GM12891 (cell line): Measurements from ENCODE around the gene HSPBP1.
A peak's percentile ranks its signal among the peaks of the same experiment; 100 is the strongest.

Experiments
- DNase-seq: peaks from one replicate; pipeline ENCODE4 v3.0.0; 2011; ENCODE audit warnings: low spot score; ENCODE audit not compliant: insufficient read length
- FAIRE-seq: peaks from 2 replicates; lab custom pipeline; 2011; peaks lifted over from hg19 to GRCh38; lab: Jason Lieb, UNC
- PAX5 ChIP-seq: IDR thresholded peaks from 2 replicates; pipeline ENCODE4 v1.6.1; 2011; ENCODE audit warnings: low read length, moderate library complexity, mild to moderate bottlenecking; ENCODE audit not compliant: insufficient read depth, severe bottlenecking
- POLR2A ChIP-seq: IDR thresholded peaks from 2 replicates; pipeline ENCODE4 v1.6.1; 2011; ENCODE audit warnings: low read depth, low read length, control low read depth
- POLR2AphosphoS5 ChIP-seq: IDR thresholded peaks from 2 replicates; pipeline ENCODE4 v1.6.1; 2011; ENCODE audit warnings: low read depth, low read length, control low read depth
- POU2F2 ChIP-seq: IDR thresholded peaks from 2 replicates; pipeline ENCODE4 v1.6.1; 2011; ENCODE audit warnings: low read depth, mild to moderate bottlenecking, control low read depth, low read length, moderate library complexity
- SPI1 ChIP-seq: IDR thresholded peaks from 2 replicates; pipeline ENCODE4 v1.6.1; 2011; ENCODE audit warnings: low read depth, low read length, control low read depth
- TAF1 ChIP-seq: IDR thresholded peaks from 2 replicates; pipeline ENCODE4 v1.6.1; 2011; ENCODE audit warnings: low read depth, low read length, control low read depth

The HSPBP1 gene

GRCh38 chr19:55256562-55257460 is 23.1 kb downstream of the HSPBP1 start:
- TF ChIP-seq PAX5, result no peak
- TF ChIP-seq POLR2A, result no peak
- no peak for TF ChIP-seq POU2F2
- TF ChIP-seq POLR2AphosphoS5, result no peak
- TF ChIP-seq SPI1, result no peak
- no peak for TF ChIP-seq TAF1
- DNase-seq, result no peak
- FAIRE-seq, result peak; percentile 66

GRCh38 chr19:55255618-55256423 is 24.1 kb downstream of the HSPBP1 start:
- no peak for TF ChIP-seq POLR2AphosphoS5
- no peak for TF ChIP-seq TAF1
- TF ChIP-seq PAX5, result peak; percentile 93
- TF ChIP-seq POU2F2, result no peak
- 0 out of 2 replicates have a peak, but pooled peaks have one; percentile 21 for TF ChIP-seq POLR2A
- peak; percentile 35; the same call in 1 of the 2 replicates for TF ChIP-seq SPI1
- peak; percentile 77 for FAIRE-seq
- no peak for DNase-seq

DNA sequence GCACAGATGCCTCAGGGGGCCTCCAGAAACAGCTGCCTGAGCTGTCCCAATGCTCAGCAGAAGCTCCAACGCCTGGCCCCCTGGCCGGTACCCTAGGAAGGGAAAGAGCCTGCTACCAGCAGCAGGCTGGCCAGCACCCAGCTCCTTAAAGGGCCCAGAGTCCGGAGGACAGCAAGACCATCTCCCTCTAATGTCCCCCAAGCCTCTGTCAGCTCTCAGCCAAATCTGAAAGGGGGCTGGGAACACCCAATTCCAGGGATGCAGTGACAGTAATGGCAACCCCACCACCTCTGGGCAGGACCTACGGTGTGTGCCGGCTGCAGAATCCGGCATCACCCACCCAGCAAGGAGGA is 25.3 kb downstream of the HSPBP1 start:
- DNase-seq, result no peak
- no peak for FAIRE-seq
- TF ChIP-seq POLR2AphosphoS5, result no peak
- no peak for TF ChIP-seq TAF1
- TF ChIP-seq POLR2A, result 0 out of 2 replicates have a peak, but pooled peaks have one; percentile 2

- 0 out of 2 replicates have a peak, but pooled peaks have one; percentile 18 for TF ChIP-seq POLR2A
- 0 out of 2 replicates have a peak, but pooled peaks have one; percentile 23 for TF ChIP-seq POU2F2
- TF ChIP-seq TAF1, result peak; percentile 23; the same call in 1 of the 2 replicates
- TF ChIP-seq PAX5, result no peak
- peak; percentile 43; the same call in 1 of the 2 replicates for TF ChIP-seq POLR2AphosphoS5
- peak; percentile 98 for TF ChIP-seq SPI1
- DNase-seq (peak; percentile 75), FAIRE-seq (peak; percentile 90)
Observed at GRCh38 chr19:55253842-55254624, 25.9 kb downstream of the HSPBP1 start.

GRCh38 chr19:55252760-55253663 is 26.9 kb downstream of the HSPBP1 start:
- TF ChIP-seq POU2F2 (no peak), POLR2A (no peak), POLR2AphosphoS5 (no peak), SPI1 (no peak), PAX5 (no peak)
- FAIRE-seq, result no peak
- DNase-seq, result no peak

DNA sequence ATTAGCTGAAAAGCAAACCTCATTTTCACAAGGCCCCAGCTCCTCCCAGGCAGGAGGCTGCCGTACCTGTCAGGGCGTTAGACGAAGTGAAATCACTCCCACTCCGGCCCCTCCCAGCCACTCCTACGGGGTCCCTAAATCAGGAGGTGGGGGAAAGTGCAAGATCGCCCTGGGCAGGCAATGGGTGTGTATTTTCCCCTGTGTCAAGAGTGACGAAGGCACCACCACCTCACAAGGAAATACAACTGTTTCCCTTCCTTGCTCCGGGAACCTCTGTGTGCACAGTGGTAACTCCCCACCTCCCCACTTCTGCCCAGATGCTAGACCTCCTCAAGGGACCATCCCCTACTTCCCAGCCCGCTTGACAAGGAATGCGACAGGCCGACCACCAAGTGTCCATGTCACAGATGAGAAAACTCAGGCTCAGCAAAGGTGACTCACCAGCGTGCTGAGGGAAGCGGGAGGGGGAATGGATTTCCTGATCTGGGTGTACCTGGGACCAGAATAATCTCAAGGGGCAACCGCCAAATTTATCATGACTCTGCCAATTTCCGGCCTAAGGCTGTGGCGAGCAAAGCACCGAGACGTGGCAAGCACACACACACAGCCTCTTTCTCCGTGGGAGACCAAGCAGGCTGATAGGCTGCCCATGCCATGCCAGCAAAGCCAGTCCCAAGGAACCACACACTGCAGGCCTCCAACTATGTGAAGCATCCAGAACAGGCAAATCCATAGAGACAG is 28.4 kb downstream of the HSPBP1 start:
- TF ChIP-seq POLR2AphosphoS5, result no peak
- no peak for TF ChIP-seq POLR2A
- no peak for TF ChIP-seq POU2F2
- TF ChIP-seq TAF1, result no peak
- TF ChIP-seq SPI1, result no peak
- no peak for TF ChIP-seq PAX5
- FAIRE-seq (peak; percentile 5), DNase-seq (no peak)

GRCh38 chr19:55250262-55251036 is 29.5 kb downstream of the HSPBP1 start:
- TF ChIP-seq POLR2A (no peak), TAF1 (no peak), POU2F2 (no peak), POLR2AphosphoS5 (no peak), SPI1 (no peak), PAX5 (no peak)
- no peak for FAIRE-seq
- DNase-seq, result no peak
